K562 (cell line): ENCODE data around the gene PITPNM1. TPM values are rescaled to one million over a fixed set of nuclear protein-coding genes. Genes with fewer than 3 reads are reported as not detected.

Experiments used
- ATF7 ChIP-seq: fragments of 450-650 bp; IDR thresholded peaks from 2 replicates; pipeline ENCODE4 v1.7.1; 2014; ENCODE audit warnings: mild to moderate bottlenecking, moderate library complexity
- BACH1 ChIP-seq: fragments of 200-800 bp; sonication (Bioruptor generic); IDR thresholded peaks from 2 replicates; pipeline ENCODE4 v1.6.1; 2016; ENCODE audit warnings: missing genetic modification characterization, missing compliant biosample characterization
- CBFB ChIP-seq: sonication (generic); formaldehyde crosslinking; IDR thresholded peaks from 2 replicates; pipeline ENCODE4 v1.4.0; 2020; ENCODE audit warnings: mild to moderate bottlenecking, missing genetic modification reagents
- CXXC5 ChIP-seq: fragments of 250-450 bp; sonication (Bioruptor Pico); IDR thresholded peaks from 2 replicates; pipeline ENCODE4 v1.8.0; 2022; ENCODE audit warnings: inconsistent platforms, mild to moderate bottlenecking, moderate library complexity
- EP400 ChIP-seq: fragments of 450-650 bp; IDR thresholded peaks from 2 replicates; pipeline ENCODE4 v1.6.1; 2017; ENCODE audit warnings: antibody characterized with exemption, mild to moderate bottlenecking, moderate library complexity
- GABPB2 ChIP-seq: fragments of 250-450 bp; sonication (Bioruptor Pico); conservative IDR thresholded peaks from 2 replicates; pipeline ENCODE4 v1.5.1; 2021; ENCODE audit warnings: mild to moderate bottlenecking
- HDAC1 ChIP-seq, 2 experiments: fragments of 450-650 bp; IDR thresholded peaks; 2 replicates each; pipeline ENCODE4 v1.6.1; 2016 to 2017; ENCODE audit warnings: inconsistent platforms in 1 of 2, mild to moderate bottlenecking in 1 of 2, moderate library complexity in 1 of 2
- HDGF ChIP-seq: fragments of 450-650 bp; IDR thresholded peaks from 2 replicates; pipeline ENCODE4 v1.6.1; 2016
- NUFIP1 ChIP-seq: fragments of 450-650 bp; IDR thresholded peaks from 2 replicates; pipeline ENCODE4 v1.6.1; 2018; ENCODE audit not compliant: partially characterized antibody
- PHB ChIP-seq: fragments of 250-450 bp; sonication (Bioruptor Pico); IDR thresholded peaks from 2 replicates; pipeline ENCODE4 v1.5.0; 2021
- POLR2AphosphoS2 ChIP-seq: IDR thresholded peaks from 2 replicates; pipeline ENCODE4 v1.6.1; 2012; ENCODE audit warnings: low read length, improper control_type of control experiment
- RHOXF2B ChIP-seq: fragments of 250-450 bp; sonication (Bioruptor Pico); conservative IDR thresholded peaks from 2 replicates; pipeline ENCODE4 v1.5.1; 2021
- TARDBP ChIP-seq: fragments of 450-650 bp; IDR thresholded peaks from 2 replicates; pipeline ENCODE4 v1.6.1; 2016
- THRAP3 ChIP-seq: fragments of 450-650 bp; IDR thresholded peaks from 2 replicates; pipeline ENCODE4 v1.6.1; 2016; ENCODE audit warnings: mild to moderate bottlenecking, inconsistent platforms, borderline replicate concordance
- XRCC5 ChIP-seq: fragments of 200-400 bp; formaldehyde crosslinking; IDR thresholded peaks from 2 replicates; pipeline ENCODE4 v1.6.1; 2017; ENCODE audit warnings: low read depth, mild to moderate bottlenecking, low read length
- ZNF764 ChIP-seq: fragments of 250-450 bp; sonication (Bioruptor Pico); IDR thresholded peaks from 2 replicates; pipeline ENCODE4 v1.4.0; 2020; ENCODE audit warnings: low read depth, mild to moderate bottlenecking, moderate library complexity
- polyA plus RNA-seq, 8 experiments: library from polyadenylated mRNA; depleted of rRNA in 4 of 8; stranded (reverse) in 5 of 8; unstranded in 3 of 8; fragments of >200 nt; fragmentation: Nextera tagmentation in 2 of 8; fragmentation: Illumina TruSeq in 1 of 8; extraction: Ambion mirVana in 2 of 8; extraction: Trizol in 1 of 8; gene quantifications; 2 replicates each; pipeline versions ENCODE4 v1.2.1 to v1.2.3, GENCODE V29; 2011 to 2014; ENCODE audit warnings: inconsistent platforms in 1 of 8, missing spikeins in 1 of 8
- total RNA-seq, 7 experiments: library from RNA; depleted of rRNA in 6 of 7; stranded (reverse); fragments of >200 nt in 6 of 7; fragmentation: Illumina TruSeq in 2 of 7; extraction: Trizol in 2 of 7; gene quantifications; 2 replicates each; pipeline versions ENCODE4 v1.2.1 to v1.2.3, GENCODE V29; 2011 to 2021; ENCODE audit warnings: low replicate concordance in 1 of 7
- TF ChIP-seq, protein P1 (sequence below), 2 experiments: fragments of 450-650 bp; formaldehyde crosslinking in 1 of 2; IDR thresholded peaks; 2 replicates each; pipeline versions ENCODE4 v1.4.0 to v1.6.1; 2014 to 2020; ENCODE audit warnings: mild to moderate bottlenecking in 2 of 2, borderline replicate concordance in 1 of 2, low read depth in 1 of 2
- TF ChIP-seq, protein P2 (sequence below): fragments of 250-450 bp; sonication (Bioruptor Pico); IDR thresholded peaks from 2 replicates; pipeline ENCODE4 v1.4.0; 2020; ENCODE audit warnings: mild to moderate bottlenecking, moderate library complexity

The PITPNM1 gene
- total and polyA plus RNA-seq, 9 of the 15 experiments (the other 6 are each of a cell fraction or from before 2014, with no cell fraction given), result 0.11 to 53.7 (median 16.0) TPM

DNA sequence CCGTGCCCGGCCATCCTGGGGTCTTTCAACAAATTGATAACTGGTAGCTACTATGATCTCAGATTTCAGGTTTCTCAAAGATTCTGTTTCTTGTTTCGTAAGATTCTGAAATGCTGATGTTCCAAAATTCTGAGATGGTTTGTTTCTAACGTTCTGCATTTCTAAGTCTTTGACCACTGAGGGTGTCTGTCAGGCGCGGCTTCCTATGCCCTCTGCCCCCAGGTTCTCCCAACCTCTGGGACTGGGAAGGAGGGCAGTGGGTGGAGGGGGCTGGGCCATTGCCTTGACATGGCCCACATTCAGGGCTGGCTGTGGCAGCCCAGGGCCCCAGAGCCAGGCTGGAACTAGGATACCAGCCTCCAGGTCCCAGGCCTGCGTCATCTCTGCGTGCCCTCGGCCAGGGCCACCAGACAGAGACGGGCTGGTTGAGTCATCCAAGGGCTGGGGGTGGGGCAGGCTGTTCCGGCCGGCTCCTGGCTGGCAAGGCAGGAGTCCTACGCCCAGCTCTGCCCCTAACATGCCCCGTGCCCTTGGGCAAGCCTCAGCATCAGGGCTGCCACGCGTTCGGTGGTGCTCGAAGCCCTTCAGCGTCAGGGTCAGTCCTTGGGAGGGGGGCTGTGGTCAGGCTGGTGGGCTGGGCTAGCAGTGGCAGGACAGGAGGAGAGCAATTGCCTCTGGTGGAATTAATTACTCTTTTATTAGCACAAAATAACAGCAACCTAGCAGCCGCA, 41.3 kb downstream of the PITPNM1 start (continued):
- TF ChIP-seq, protein P1, sequence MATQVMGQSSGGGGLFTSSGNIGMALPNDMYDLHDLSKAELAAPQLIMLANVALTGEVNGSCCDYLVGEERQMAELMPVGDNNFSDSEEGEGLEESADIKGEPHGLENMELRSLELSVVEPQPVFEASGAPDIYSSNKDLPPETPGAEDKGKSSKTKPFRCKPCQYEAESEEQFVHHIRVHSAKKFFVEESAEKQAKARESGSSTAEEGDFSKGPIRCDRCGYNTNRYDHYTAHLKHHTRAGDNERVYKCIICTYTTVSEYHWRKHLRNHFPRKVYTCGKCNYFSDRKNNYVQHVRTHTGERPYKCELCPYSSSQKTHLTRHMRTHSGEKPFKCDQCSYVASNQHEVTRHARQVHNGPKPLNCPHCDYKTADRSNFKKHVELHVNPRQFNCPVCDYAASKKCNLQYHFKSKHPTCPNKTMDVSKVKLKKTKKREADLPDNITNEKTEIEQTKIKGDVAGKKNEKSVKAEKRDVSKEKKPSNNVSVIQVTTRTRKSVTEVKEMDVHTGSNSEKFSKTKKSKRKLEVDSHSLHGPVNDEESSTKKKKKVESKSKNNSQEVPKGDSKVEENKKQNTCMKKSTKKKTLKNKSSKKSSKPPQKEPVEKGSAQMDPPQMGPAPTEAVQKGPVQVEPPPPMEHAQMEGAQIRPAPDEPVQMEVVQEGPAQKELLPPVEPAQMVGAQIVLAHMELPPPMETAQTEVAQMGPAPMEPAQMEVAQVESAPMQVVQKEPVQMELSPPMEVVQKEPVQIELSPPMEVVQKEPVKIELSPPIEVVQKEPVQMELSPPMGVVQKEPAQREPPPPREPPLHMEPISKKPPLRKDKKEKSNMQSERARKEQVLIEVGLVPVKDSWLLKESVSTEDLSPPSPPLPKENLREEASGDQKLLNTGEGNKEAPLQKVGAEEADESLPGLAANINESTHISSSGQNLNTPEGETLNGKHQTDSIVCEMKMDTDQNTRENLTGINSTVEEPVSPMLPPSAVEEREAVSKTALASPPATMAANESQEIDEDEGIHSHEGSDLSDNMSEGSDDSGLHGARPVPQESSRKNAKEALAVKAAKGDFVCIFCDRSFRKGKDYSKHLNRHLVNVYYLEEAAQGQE (IDR thresholded peaks at IDR 0.05; ENCODE audit: borderline replicate concordance), result 0 out of 2 replicates have a peak, but pooled peaks have one; percentile 22
- TF ChIP-seq, protein P1 (CRISPR knock-in tag; IDR thresholded peaks at IDR 0.05; ENCODE audit: low read depth), result 0 out of 2 replicates have a peak, but pooled peaks have one; percentile 25
- TF ChIP-seq BACH1 (tag), result peak; percentile 91
- TF ChIP-seq HDGF, result peak; percentile 86; the same call in 1 of the 2 replicates
- 0 out of 2 replicates have a peak, but pooled peaks have one; percentile 46 for TF ChIP-seq TARDBP
- TF ChIP-seq HDAC1 (IDR thresholded peaks at IDR 0.05), result no peak; a peak in 1 of 4 replicates
- no peak for TF ChIP-seq NUFIP1
- TF ChIP-seq ATF7, result peak; percentile 78
- TF ChIP-seq POLR2AphosphoS2, result no peak; the same call in 1 of the 2 replicates
- TF ChIP-seq GABPB2 (CRISPR knock-in tag), result no peak
- no peak for TF ChIP-seq PHB (CRISPR knock-in tag)
- TF ChIP-seq ZNF764 (CRISPR knock-in tag), result no peak
- TF ChIP-seq, protein P2, sequence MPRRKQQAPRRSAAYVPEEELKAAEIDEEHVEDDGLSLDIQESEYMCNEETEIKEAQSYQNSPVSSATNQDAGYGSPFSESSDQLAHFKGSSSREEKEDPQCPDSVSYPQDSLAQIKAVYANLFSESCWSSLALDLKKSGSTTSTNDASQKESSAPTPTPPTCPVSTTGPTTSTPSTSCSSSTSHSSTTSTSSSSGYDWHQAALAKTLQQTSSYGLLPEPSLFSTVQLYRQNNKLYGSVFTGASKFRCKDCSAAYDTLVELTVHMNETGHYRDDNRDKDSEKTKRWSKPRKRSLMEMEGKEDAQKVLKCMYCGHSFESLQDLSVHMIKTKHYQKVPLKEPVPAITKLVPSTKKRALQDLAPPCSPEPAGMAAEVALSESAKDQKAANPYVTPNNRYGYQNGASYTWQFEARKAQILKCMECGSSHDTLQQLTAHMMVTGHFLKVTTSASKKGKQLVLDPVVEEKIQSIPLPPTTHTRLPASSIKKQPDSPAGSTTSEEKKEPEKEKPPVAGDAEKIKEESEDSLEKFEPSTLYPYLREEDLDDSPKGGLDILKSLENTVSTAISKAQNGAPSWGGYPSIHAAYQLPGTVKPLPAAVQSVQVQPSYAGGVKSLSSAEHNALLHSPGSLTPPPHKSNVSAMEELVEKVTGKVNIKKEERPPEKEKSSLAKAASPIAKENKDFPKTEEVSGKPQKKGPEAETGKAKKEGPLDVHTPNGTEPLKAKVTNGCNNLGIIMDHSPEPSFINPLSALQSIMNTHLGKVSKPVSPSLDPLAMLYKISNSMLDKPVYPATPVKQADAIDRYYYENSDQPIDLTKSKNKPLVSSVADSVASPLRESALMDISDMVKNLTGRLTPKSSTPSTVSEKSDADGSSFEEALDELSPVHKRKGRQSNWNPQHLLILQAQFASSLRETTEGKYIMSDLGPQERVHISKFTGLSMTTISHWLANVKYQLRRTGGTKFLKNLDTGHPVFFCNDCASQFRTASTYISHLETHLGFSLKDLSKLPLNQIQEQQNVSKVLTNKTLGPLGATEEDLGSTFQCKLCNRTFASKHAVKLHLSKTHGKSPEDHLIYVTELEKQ (CRISPR knock-in tag), result no peak
- no peak for TF ChIP-seq XRCC5
- peak; percentile 57 for TF ChIP-seq EP400
- TF ChIP-seq THRAP3, result 0 out of 2 replicates have a peak, but pooled peaks have one; percentile 62
- peak; percentile 75 for TF ChIP-seq CBFB
- 0 out of 2 replicates have a peak, but pooled peaks have one; percentile 23 for TF ChIP-seq RHOXF2B (CRISPR knock-in tag)
- TF ChIP-seq CXXC5 (CRISPR knock-in tag), result peak; percentile 62; the same call in 1 of the 2 replicates
